HCT116 (cell line): Measurements from ENCODE around the gene CFAP45.

ENCODE experiments used
- CEBPB ChIP-seq: IDR thresholded peaks from 2 replicates; pipeline ENCODE4 v1.6.1; 2012; ENCODE audit warnings: low read depth
- EGR1 ChIP-seq: IDR thresholded peaks from 2 replicates; pipeline ENCODE4 v1.6.1; 2012; ENCODE audit warnings: low read depth
- ELF1 ChIP-seq: IDR thresholded peaks from 2 replicates; pipeline ENCODE4 v1.6.1; 2012; ENCODE audit warnings: low read depth, borderline replicate concordance
- EZH2 ChIP-seq: fragments of 200-600 bp; sonication (generic); IDR thresholded peaks from 2 replicates; pipeline ENCODE4 v1.6.1; 2017; ENCODE audit warnings: antibody characterized with exemption, mixed run types
- EZH2phosphoT487 ChIP-seq: fragments of 200-600 bp; IDR thresholded peaks from 2 replicates; pipeline ENCODE4 v1.6.1; 2018; ENCODE audit warnings: antibody characterized with exemption, borderline replicate concordance
- JUND ChIP-seq: IDR thresholded peaks from 2 replicates; pipeline ENCODE4 v1.6.1; 2012
- POLR2A ChIP-seq: IDR thresholded peaks from 2 replicates; pipeline ENCODE4 v1.7.0; 2011; ENCODE audit warnings: borderline replicate concordance; ENCODE audit not compliant: insufficient read depth, insufficient read length; ENCODE audit errors: extremely low read depth
- POLR2AphosphoS5 ChIP-seq: IDR thresholded peaks from 2 replicates; pipeline ENCODE4 v1.6.1; 2011; ENCODE audit warnings: mild to moderate bottlenecking, low read depth, low read length, moderate library complexity
- SIN3A ChIP-seq: IDR thresholded peaks from 2 replicates; pipeline ENCODE4 v1.6.1; 2012; ENCODE audit warnings: low read depth
- ZFX ChIP-seq: fragments of 450-650 bp; IDR thresholded peaks from 2 replicates; pipeline ENCODE4 v1.6.1; 2017
- TF ChIP-seq, protein P1 (sequence below), 3 experiments: fragments of 200-600 bp in 1 of 3; sonication (generic) in 1 of 3; IDR thresholded peaks in 2 of 3; conservative IDR thresholded peaks in 1 of 3; 2 replicates each; pipeline ENCODE4 v1.5.1; 2012 to 2017; ENCODE audit warnings: low read depth in 2 of 3, low read length in 2 of 3, antibody characterized with exemption in 1 of 3, borderline replicate concordance in 1 of 3, control low read depth in 1 of 3, mild to moderate bottlenecking in 1 of 3, mixed read lengths in 1 of 3, mixed run types in 1 of 3, moderate library complexity in 1 of 3; ENCODE audit not compliant: insufficient read depth in 1 of 3
- TF ChIP-seq, protein P2 (sequence below): IDR thresholded peaks from 2 replicates; pipeline ENCODE4 v1.6.1; 2012; ENCODE audit warnings: low read depth

DNA sequence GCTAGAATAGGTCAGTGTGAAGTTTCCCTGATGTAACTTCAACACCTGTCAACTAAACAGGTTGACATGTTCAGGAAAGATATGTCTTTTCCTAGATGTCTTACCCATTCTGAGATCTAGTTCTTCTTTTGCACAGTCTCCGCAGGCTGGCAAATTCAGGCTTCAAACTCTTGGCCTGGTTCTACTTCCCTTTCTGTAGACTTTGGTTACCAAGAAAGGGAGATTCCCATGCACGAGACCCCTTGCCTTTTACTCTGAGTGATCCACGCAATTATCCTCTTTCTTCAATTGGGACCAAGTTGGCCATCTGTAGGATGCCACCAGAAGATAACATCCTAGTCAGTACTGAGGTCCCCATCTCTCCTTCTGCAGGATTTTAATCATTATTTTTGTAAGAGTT is 2.0 kb downstream of the CFAP45 start:
- TF ChIP-seq POLR2A, result no peak
- no peak for TF ChIP-seq POLR2AphosphoS5
- TF ChIP-seq, protein P1, sequence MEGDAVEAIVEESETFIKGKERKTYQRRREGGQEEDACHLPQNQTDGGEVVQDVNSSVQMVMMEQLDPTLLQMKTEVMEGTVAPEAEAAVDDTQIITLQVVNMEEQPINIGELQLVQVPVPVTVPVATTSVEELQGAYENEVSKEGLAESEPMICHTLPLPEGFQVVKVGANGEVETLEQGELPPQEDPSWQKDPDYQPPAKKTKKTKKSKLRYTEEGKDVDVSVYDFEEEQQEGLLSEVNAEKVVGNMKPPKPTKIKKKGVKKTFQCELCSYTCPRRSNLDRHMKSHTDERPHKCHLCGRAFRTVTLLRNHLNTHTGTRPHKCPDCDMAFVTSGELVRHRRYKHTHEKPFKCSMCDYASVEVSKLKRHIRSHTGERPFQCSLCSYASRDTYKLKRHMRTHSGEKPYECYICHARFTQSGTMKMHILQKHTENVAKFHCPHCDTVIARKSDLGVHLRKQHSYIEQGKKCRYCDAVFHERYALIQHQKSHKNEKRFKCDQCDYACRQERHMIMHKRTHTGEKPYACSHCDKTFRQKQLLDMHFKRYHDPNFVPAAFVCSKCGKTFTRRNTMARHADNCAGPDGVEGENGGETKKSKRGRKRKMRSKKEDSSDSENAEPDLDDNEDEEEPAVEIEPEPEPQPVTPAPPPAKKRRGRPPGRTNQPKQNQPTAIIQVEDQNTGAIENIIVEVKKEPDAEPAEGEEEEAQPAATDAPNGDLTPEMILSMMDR (IDR thresholded peaks at IDR 0.05 in 2 of 3, conservative IDR thresholded peaks at IDR 0.05 in 1 of 3; ENCODE audit: borderline replicate concordance in 1 of 3, insufficient read depth in 1 of 3, low read depth in 2 of 3, low read length in 2 of 3), result no peak
- no peak for TF ChIP-seq SIN3A
- no peak for TF ChIP-seq JUND
- no peak for TF ChIP-seq EZH2phosphoT487
- no peak for TF ChIP-seq EGR1
- TF ChIP-seq ELF1, result no peak
- no peak for TF ChIP-seq CEBPB
- TF ChIP-seq EZH2, result no peak
- no peak for TF ChIP-seq ZFX
- TF ChIP-seq, protein P2, sequence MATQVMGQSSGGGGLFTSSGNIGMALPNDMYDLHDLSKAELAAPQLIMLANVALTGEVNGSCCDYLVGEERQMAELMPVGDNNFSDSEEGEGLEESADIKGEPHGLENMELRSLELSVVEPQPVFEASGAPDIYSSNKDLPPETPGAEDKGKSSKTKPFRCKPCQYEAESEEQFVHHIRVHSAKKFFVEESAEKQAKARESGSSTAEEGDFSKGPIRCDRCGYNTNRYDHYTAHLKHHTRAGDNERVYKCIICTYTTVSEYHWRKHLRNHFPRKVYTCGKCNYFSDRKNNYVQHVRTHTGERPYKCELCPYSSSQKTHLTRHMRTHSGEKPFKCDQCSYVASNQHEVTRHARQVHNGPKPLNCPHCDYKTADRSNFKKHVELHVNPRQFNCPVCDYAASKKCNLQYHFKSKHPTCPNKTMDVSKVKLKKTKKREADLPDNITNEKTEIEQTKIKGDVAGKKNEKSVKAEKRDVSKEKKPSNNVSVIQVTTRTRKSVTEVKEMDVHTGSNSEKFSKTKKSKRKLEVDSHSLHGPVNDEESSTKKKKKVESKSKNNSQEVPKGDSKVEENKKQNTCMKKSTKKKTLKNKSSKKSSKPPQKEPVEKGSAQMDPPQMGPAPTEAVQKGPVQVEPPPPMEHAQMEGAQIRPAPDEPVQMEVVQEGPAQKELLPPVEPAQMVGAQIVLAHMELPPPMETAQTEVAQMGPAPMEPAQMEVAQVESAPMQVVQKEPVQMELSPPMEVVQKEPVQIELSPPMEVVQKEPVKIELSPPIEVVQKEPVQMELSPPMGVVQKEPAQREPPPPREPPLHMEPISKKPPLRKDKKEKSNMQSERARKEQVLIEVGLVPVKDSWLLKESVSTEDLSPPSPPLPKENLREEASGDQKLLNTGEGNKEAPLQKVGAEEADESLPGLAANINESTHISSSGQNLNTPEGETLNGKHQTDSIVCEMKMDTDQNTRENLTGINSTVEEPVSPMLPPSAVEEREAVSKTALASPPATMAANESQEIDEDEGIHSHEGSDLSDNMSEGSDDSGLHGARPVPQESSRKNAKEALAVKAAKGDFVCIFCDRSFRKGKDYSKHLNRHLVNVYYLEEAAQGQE, result no peak
